A549 (cell line): ENCODE measurements around the gene PPP4R3B.

Source experiments
- CTCF ChIP-seq: fragments of >200 bp; sonication (Bioruptor Twin); formaldehyde crosslinking; IDR thresholded peaks from 3 replicates; pipeline ENCODE4 v1.5.1; 2016
- EP300 ChIP-seq, 2 experiments: fragments of >200 bp; sonication (Bioruptor Twin); formaldehyde crosslinking; IDR thresholded peaks; 2 replicates in 1 of 2; 3 replicates in 1 of 2; pipeline ENCODE4 v1.6.1; 2016 to 2017
- ESRRA ChIP-seq: fragments of 150-350 bp; IDR thresholded peaks from 2 replicates; pipeline ENCODE4 v1.6.1; 2014; ENCODE audit warnings: mild to moderate bottlenecking, low read length, borderline replicate concordance
- HOXA7 ChIP-seq: fragments of 250-450 bp; sonication (Bioruptor Pico); IDR thresholded peaks from 2 replicates; pipeline ENCODE4 v1.5.0; 2020; ENCODE audit warnings: mild to moderate bottlenecking, moderate library complexity
- KDM1A ChIP-seq: fragments of 200-600 bp; sonication (generic); IDR thresholded peaks from 2 replicates; pipeline ENCODE4 v1.6.1; 2016; ENCODE audit warnings: low read depth, mild to moderate bottlenecking
- MAX ChIP-seq: IDR thresholded peaks from 2 replicates; pipeline ENCODE4 v1.6.1; 2012
- NR3C1 ChIP-seq: fragments of >200 bp; sonication (Bioruptor Twin); formaldehyde crosslinking; IDR thresholded peaks from 3 replicates; pipeline ENCODE4 v1.6.1; 2017
- POLR2A ChIP-seq: IDR thresholded peaks from 2 replicates; pipeline ENCODE4 v1.6.1; 2012; ENCODE audit warnings: mild to moderate bottlenecking, low read length
- POLR2AphosphoS2 ChIP-seq: conservative IDR thresholded peaks from 2 replicates; pipeline ENCODE4 v1.6.1; 2012; ENCODE audit warnings: low read length, improper control_type of control experiment, inconsistent platforms
- RFX5 ChIP-seq: fragments of 450-650 bp; IDR thresholded peaks from 2 replicates; pipeline ENCODE4 v1.7.1; 2014; ENCODE audit warnings: antibody characterized with exemption, mild to moderate bottlenecking, moderate library complexity
- ZC3H11A ChIP-seq: fragments of 450-650 bp; IDR thresholded peaks from 2 replicates; pipeline ENCODE4 v1.6.1; 2014; ENCODE audit warnings: antibody characterized with exemption, mild to moderate bottlenecking
- ZSCAN20 ChIP-seq: fragments of 250-450 bp; sonication (Bioruptor Pico); IDR thresholded peaks from 2 replicates; pipeline ENCODE4 v1.8.0; 2022; ENCODE audit warnings: mild to moderate bottlenecking, moderate library complexity
- TF ChIP-seq, protein P1 (sequence below): fragments of 200-600 bp; sonication (generic); IDR thresholded peaks from 2 replicates; pipeline ENCODE4 v1.6.1; 2016; ENCODE audit warnings: antibody characterized with exemption, mild to moderate bottlenecking, moderate library complexity
- TF ChIP-seq, protein P2 (sequence below): IDR thresholded peaks from 2 replicates; pipeline ENCODE4 v1.6.1; 2012; ENCODE audit warnings: low read depth, borderline replicate concordance

DNA sequence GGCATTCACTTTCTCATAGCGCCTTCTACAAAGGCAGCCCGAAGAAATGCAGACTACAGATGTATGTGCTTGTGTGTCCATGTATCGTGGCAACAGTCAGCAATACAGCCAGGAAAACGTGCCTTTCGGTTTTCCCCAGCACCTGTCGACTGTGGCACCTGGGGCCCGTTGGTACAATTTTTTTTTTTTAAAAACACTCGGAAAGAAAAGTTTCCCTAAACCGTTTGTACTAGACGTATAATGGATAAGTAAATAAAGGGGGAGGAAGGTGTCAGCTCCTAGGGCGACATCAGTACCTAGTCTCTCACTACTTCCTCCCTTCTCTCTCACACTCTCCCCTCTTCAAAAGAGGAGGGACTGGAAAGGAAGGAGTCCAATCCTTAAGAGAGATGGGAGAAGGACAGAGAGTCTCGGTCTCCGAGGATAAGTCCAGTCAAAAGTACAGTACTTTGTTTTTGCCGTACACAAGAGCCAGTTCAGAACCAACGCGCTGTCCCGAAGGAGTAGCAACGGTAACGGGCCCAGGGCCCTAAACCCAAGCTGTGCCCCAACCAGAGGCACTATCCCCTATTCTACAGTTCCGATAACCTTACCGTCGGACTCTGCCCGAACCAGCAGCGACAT is 759 bp downstream of the PPP4R3B start:
- TF ChIP-seq RFX5: no peak
- no peak for TF ChIP-seq NR3C1
- TF ChIP-seq, protein P1, sequence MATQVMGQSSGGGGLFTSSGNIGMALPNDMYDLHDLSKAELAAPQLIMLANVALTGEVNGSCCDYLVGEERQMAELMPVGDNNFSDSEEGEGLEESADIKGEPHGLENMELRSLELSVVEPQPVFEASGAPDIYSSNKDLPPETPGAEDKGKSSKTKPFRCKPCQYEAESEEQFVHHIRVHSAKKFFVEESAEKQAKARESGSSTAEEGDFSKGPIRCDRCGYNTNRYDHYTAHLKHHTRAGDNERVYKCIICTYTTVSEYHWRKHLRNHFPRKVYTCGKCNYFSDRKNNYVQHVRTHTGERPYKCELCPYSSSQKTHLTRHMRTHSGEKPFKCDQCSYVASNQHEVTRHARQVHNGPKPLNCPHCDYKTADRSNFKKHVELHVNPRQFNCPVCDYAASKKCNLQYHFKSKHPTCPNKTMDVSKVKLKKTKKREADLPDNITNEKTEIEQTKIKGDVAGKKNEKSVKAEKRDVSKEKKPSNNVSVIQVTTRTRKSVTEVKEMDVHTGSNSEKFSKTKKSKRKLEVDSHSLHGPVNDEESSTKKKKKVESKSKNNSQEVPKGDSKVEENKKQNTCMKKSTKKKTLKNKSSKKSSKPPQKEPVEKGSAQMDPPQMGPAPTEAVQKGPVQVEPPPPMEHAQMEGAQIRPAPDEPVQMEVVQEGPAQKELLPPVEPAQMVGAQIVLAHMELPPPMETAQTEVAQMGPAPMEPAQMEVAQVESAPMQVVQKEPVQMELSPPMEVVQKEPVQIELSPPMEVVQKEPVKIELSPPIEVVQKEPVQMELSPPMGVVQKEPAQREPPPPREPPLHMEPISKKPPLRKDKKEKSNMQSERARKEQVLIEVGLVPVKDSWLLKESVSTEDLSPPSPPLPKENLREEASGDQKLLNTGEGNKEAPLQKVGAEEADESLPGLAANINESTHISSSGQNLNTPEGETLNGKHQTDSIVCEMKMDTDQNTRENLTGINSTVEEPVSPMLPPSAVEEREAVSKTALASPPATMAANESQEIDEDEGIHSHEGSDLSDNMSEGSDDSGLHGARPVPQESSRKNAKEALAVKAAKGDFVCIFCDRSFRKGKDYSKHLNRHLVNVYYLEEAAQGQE: no peak
- TF ChIP-seq, protein P2, sequence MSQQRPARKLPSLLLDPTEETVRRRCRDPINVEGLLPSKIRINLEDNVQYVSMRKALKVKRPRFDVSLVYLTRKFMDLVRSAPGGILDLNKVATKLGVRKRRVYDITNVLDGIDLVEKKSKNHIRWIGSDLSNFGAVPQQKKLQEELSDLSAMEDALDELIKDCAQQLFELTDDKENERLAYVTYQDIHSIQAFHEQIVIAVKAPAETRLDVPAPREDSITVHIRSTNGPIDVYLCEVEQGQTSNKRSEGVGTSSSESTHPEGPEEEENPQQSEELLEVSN: no peak
- no peak for TF ChIP-seq ZSCAN20
- TF ChIP-seq CTCF: no peak
- TF ChIP-seq POLR2A: no peak
- TF ChIP-seq HOXA7 (CRISPR knock-in tag): no peak
- no peak for TF ChIP-seq POLR2AphosphoS2
- TF ChIP-seq MAX: no peak
- no peak for TF ChIP-seq EP300 (IDR thresholded peaks at IDR 0.05)
- TF ChIP-seq ESRRA: no peak
- TF ChIP-seq ZC3H11A: no peak
- TF ChIP-seq KDM1A: no peak
